Measurements from ENCODE around the gene PTGDS.

GRCh38 chr9:136957461-136957860, 19.8 kb upstream of the PTGDS start:
- TF ChIP-seq CTCF (IDR thresholded peaks at IDR 0.05), result no peak
- TF ChIP-seq POLR2A (IDR thresholded peaks at IDR 0.05; ENCODE audit: low read depth), result no peak
- TF ChIP-seq POLR2AphosphoS5 (IDR thresholded peaks at IDR 0.05), result no peak

Data from esophagus muscularis mucosa (tissue), 3 donors.